Activated T-helper 1 cell treated with anti-CD3 and anti-CD28 coated beads, Interleukin-12 subunit alpha, Interleukin-12 subunit beta, Interleukin-2, Interleukin-4 antibody, amounts not matched to agents 30 ng/mL and 10 ng/mL and 1 ng/mL, durations not matched to agents 14 hours and 24 hours and 36 hours (primary cell): ENCODE results near the gene ITK. TPM values are rescaled to one million over a fixed set of nuclear protein-coding genes. Genes with fewer than 3 reads are reported as not detected.

Source experiments
- DNase-seq: peaks from one replicate; pipeline ENCODE4 v3.0.0; 2021; ENCODE audit warnings: low spot score
- H3K27ac Mint-ChIP-seq: one replicate; pipeline ENCODE4 v1.8.0; 2021; ENCODE audit warnings: mild to moderate bottlenecking, mixed read lengths
- H3K27me3 Mint-ChIP-seq: one replicate; pipeline ENCODE4 v1.8.0; 2022; ENCODE audit warnings: mild to moderate bottlenecking, moderate library complexity, mixed read lengths; ENCODE audit not compliant: insufficient read depth
- H3K36me3 Mint-ChIP-seq: one replicate; pipeline ENCODE4 v1.8.0; 2021; ENCODE audit warnings: low read depth, mixed read lengths
- H3K4me1 Mint-ChIP-seq: one replicate; pipeline ENCODE4 v1.8.0; 2021; ENCODE audit warnings: low read depth, mixed read lengths
- H3K4me3 Mint-ChIP-seq: one replicate; pipeline ENCODE4 v1.8.0; 2021; ENCODE audit warnings: mild to moderate bottlenecking, moderate library complexity, mixed read lengths
- H3K9me3 Mint-ChIP-seq: one replicate; pipeline ENCODE4 v1.8.0; 2021; ENCODE audit warnings: mixed read lengths
- intact Hi-C: fragments of 100-400 bp; cut with micrococcal nuclease; formaldehyde crosslinking; loops from one replicate; pipeline ENCODE4 v1.15.1; 2024
- total RNA-seq: library from RNA; stranded (reverse); gene quantifications from 2 replicates; pipeline ENCODE4 v1.2.3, GENCODE V29; 2022

ITK gene
- total RNA-seq, 1 donor from 2014 or later = 259 TPM

DNA sequence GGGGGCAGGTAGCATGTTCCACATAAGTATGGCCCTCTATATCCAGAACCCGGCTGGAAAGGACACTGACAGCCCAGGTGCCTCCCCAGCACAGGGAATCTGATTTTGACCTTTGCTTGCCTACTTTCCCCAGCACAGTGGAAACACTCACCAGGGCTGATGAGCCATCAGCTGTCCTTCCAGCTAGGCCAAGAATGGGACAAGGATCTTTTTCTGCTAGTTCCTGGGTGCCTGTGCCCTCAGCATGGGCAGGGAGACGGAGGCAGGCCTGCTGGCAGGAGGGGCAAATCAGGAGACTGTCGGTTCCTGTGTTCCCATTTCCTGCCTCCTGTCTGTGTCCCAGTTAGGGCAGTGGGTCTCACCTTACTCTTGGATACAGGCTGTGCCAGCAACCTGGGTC, 86.4 kb downstream of the ITK start:
- peaks cover 29% of the 10 kb centered on the region for H3K36me3 Mint-ChIP-seq
- H3K4me1 Mint-ChIP-seq = peaks cover 83% of the 10 kb centered on the region
- H3K27ac Mint-ChIP-seq = peak overlapping the region; percentile 71
- no peaks in the 10 kb centered on the region for H3K9me3 Mint-ChIP-seq
- H3K4me3 Mint-ChIP-seq = peak overlapping the region; percentile 92
- no peak for DNase-seq
- H3K27me3 Mint-ChIP-seq = no peaks in the 10 kb centered on the region
- intact Hi-C loops = loop anchor here (2.0 to 5.0 kb wide), 2 partner anchors 46 to 465 kb away; partner anchors contain the start of gene THG1L

DNA sequence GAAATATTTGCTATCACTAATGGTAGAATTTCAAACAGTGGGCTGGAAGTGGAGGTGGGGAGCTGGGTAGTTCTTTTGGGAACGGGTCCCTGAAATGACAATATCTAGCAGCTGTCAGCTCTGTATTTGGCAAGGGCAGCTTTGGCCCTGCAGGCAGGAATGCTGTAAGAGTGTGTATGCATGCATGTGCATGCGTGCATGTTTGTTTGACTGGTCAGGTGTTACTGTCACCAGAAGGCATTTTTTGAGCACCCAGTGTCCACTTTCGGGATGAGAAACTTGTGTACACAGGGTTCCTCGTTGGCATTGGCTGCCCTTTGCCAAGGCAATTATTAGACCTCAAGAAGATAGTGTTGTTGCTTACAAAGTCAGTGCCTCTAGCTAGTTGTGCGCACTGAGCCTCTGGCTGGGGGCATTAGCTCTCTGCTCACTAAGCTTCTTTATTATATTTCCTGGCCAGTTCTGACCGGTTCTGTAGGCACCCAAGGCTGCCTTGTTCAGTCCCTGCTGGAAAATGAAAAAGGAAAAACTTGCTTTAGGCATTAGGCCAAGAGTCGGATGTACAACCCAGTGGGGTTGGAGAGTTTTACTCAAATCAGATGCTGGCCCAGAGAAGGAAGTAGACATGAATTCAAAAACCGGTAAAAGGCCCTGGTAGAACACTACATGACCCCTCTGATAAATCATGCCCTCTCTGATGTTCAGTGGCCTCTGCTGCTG, 87.3 kb downstream of the ITK start:
- H3K4me1 Mint-ChIP-seq = peaks cover 92% of the 10 kb centered on the region
- H3K36me3 Mint-ChIP-seq = peaks cover 31% of the 10 kb centered on the region
- H3K27ac Mint-ChIP-seq = peak overlapping the region; percentile 71
- H3K4me3 Mint-ChIP-seq = peak overlapping the region; percentile 92
- intact Hi-C loops = loop anchor here (2.0 to 5.0 kb wide), 2 partner anchors 45 to 464 kb away; partner anchors contain the start of gene THG1L
- no peaks in the 10 kb centered on the region for H3K27me3 Mint-ChIP-seq
- DNase-seq = no peak
- no peaks in the 10 kb centered on the region for H3K9me3 Mint-ChIP-seq

DNA sequence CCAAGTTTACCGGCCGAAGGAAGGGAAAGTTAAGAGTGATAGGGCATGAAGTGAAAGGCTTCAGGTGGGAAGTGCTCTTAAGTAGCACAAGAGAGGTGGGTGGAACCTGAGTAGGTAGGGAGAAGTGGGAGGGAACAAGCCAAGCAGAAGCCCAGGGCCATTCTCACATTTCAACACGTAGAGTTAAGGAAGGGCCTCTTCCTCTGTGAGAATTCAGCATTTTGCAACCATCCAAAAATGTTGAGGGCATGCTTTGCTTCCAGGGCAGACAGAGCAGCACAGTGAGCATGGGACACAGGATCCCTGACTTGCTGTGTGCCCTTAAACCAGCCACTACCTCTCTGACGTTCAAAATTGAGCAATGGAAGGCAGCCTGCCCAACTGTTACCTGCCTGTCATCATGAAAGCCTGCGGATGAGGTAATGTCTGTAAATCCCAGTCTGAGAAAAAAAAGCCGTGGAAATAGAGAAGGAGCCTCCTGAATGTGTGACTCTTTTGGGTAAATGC, 88.6 kb downstream of the ITK start:
- H3K4me1 Mint-ChIP-seq = peaks cover 92% of the 10 kb centered on the region
- intact Hi-C loops = loop anchor here (5.0 kb wide), 1 partner anchor 463 kb away; the partner anchor contains the start of gene THG1L
- no peaks in the 10 kb centered on the region for H3K27me3 Mint-ChIP-seq
- peak overlapping the region; percentile 92 for H3K4me3 Mint-ChIP-seq
- no peaks in the 10 kb centered on the region for H3K9me3 Mint-ChIP-seq
- DNase-seq = no peak
- peak overlapping the region; percentile 100 for H3K27ac Mint-ChIP-seq
- H3K36me3 Mint-ChIP-seq = peaks cover 29% of the 10 kb centered on the region

DNA sequence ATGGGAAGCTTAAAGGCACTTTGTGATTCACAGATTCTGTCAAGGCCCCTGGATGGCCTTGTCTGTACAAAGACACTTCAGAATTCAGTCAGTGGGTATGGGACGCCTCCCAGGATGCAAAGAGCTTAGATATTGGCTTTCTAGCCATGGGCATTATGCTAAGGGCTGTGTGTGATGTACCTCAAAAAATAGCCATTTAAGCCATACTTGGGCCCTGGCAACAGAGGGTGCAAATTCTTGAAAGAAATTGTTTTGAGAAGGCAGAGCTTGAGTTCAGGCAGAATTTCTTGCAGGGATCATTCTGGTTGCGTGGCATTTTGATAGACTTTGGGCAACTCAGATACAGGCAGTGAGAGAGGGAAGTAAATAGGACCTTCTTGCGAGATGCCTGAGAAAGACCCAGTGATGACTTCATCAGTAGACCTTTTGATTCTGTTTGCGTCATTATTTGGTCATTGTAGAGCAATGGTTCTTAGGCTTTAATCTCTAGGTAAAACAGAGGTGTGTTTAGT, 89.2 kb downstream of the ITK start:
- no peaks in the 10 kb centered on the region for H3K9me3 Mint-ChIP-seq
- H3K4me3 Mint-ChIP-seq = peak overlapping the region; percentile 92
- no peaks in the 10 kb centered on the region for H3K27me3 Mint-ChIP-seq
- H3K4me1 Mint-ChIP-seq = peaks cover 91% of the 10 kb centered on the region
- peak overlapping the region; percentile 100 for H3K27ac Mint-ChIP-seq
- no peak for DNase-seq
- H3K36me3 Mint-ChIP-seq = peaks cover 28% of the 10 kb centered on the region
- intact Hi-C loops = loop anchor here (5.0 to 10.0 kb wide), 6 partner anchors 243 to 1935 kb away; partner anchors contain the start of genes CLINT1, RNF145 and THG1L

DNA sequence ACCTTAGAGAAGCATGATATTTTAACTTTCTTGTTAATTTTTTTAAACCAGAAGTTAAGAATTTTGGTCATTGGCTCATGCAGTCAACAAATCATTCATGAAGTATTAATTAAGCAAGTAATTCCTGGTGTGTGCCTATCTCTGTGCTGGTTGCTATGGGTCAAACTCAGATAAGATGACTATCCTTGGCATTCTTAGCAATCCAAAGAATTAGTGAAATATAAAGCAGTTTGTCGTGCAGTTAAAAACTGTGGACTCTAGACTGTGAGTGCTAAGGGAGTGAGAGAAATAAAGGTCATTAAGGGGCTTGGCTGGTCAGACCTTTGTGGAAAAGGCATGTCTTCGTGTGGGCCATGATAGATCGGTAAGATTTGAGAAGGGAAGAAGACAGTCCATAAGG, 90.1 kb downstream of the ITK start:
- Mint-ChIP-seq H3K4me3 (peak overlapping the region; percentile 74), H3K27ac (peak overlapping the region; percentile 100), H3K9me3 (no peaks in the 10 kb centered on the region), H3K27me3 (no peaks in the 10 kb centered on the region), H3K36me3 (peaks cover 27% of the 10 kb centered on the region), H3K4me1 (peaks cover 89% of the 10 kb centered on the region)
- DNase-seq = no peak
- intact Hi-C loops = loop anchor here (1.0 to 10.0 kb wide), 6 partner anchors 17 to 1934 kb away; partner anchors contain the start of genes CLINT1 and RNF145

DNA sequence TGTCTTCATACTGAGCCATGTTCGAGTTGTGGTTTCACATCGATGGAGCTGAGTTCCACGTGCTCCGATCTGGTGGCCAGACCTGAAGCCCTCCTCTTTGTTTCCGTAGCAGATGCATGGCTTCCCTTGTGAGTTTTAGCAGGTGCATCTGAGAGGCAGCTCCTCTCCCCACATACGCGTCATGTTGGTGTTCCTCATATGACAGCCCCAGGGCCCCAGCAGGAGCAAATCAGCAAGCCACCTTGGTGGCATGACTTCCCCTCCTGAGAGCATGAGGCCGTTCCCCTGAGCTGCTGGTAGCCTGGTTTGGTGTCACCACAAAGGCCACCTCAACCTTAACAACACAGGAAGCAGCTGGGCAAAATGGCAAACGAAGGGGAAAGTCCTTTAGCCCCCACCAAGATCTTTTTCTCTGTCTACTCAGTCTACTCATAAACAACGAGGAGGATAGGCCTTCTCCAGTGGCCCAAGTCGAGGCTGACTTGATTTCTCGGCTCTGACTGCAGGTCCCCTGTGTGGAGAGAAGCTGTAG, 91.2 kb downstream of the ITK start:
- intact Hi-C loops = loop anchor here (1.0 to 10.0 kb wide), 9 partner anchors 19 to 1933 kb away; partner anchors contain the start of genes CLINT1, MED7 and RNF145
- Mint-ChIP-seq H3K27me3 (no peaks in the 10 kb centered on the region), H3K9me3 (no peaks in the 10 kb centered on the region), H3K4me3 (peak overlapping the region; percentile 74), H3K4me1 (peaks cover 96% of the 10 kb centered on the region), H3K27ac (peak overlapping the region; percentile 100), H3K36me3 (peaks cover 32% of the 10 kb centered on the region)
- peak; percentile 85 for DNase-seq

DNA sequence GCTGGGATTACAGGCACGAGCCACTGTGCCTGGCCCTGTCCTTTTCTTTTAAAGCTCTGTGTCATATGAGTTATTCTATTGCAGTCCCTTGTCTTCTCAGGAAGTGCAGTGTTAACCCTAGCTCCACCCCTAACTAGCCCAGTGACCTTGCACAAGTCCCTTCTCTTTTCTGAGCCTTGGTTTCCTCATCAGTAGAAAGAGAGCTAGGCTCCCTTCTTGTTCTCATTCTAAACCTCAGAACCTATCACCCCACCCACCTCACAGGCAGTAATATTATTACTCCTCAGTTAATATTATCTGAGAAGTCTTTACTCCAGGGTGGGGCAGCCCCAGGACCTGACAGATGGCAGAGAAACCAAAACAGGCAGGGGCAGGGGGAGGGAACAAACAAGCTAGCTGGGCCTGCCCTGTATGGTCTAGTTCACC, 92.5 kb downstream of the ITK start:
- intact Hi-C loops = loop anchor here (1.0 to 10.0 kb wide), 8 partner anchors 10 to 1932 kb away; partner anchors contain the start of genes CLINT1, MED7 and RNF145
- Mint-ChIP-seq H3K27me3 (no peaks in the 10 kb centered on the region), H3K4me3 (peak overlapping the region; percentile 76), H3K9me3 (no peaks in the 10 kb centered on the region), H3K36me3 (peaks cover 37% of the 10 kb centered on the region), H3K27ac (peak overlapping the region; percentile 87), H3K4me1 (peaks cover 94% of the 10 kb centered on the region)
- DNase-seq = no peak

DNA sequence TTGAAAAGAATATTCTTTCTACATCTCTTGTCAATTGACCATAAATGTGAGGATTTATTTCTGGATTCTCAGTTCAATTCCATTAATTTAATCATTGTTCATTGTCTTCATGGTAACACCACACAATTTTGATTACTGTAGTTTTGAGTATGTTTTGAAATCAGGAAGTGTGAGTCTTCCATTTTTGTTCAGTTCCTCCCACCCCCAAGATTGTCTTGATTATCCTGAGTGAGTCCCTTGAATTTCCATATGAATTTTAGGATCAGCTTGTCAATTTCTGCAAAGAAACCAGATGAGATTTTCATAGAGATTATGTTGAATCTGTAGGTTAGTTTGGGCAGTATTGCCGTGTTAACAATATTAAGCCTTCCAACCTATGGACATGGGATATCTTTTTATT, 94.8 kb downstream of the ITK start:
- no peak overlapping the region for H3K4me3 Mint-ChIP-seq
- intact Hi-C loops = loop anchor here (2.0 to 10.0 kb wide), 2 partner anchors 15 to 1929 kb away; partner anchors contain the start of gene RNF145
- H3K4me1 Mint-ChIP-seq = peaks cover 94% of the 10 kb centered on the region
- H3K27me3 Mint-ChIP-seq = no peaks in the 10 kb centered on the region
- H3K9me3 Mint-ChIP-seq = no peaks in the 10 kb centered on the region
- DNase-seq = no peak
- H3K27ac Mint-ChIP-seq = peak overlapping the region; percentile 46
- H3K36me3 Mint-ChIP-seq = peaks cover 29% of the 10 kb centered on the region

DNA sequence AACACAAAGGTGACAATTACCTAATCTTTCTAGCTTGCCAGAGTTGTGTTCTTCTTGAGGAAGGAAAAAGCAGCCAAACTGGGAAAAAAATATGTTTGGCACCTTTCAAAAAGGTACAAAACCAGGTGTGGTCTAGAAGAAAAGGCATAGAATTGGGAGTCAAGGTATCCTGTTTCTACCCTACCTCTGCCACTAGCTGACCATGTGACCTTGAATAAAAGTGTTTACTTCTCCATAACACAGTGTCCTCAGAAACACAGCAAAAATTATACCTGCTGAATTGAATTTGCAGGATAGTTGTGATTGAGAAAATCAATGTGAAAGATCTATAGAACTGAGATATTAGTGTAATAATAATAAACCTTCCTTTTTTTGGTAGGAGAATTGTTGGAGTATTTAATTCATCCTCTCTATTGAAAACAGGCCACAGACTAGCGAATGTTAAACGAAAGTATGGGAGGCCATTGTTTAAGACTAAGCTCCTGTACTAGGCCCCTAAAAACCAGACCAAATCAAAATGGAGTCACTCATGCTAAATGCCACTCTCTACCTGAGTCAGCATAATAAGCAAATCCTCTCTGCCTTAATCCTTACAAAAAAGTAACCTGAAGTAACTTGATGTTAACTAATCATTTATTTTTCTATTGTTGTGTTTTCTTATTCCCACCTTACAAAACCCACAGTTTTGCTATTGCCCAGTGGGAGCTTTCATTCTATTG, 97.8 kb downstream of the ITK start:
- intact Hi-C loops = loop anchor here (10.0 kb wide), 1 partner anchor 1926 kb away; the partner anchor contains the start of gene RNF145
- H3K4me3 Mint-ChIP-seq = no peak overlapping the region
- peaks cover 94% of the 10 kb centered on the region for H3K4me1 Mint-ChIP-seq
- DNase-seq = no peak
- peaks cover 30% of the 10 kb centered on the region for H3K36me3 Mint-ChIP-seq
- H3K9me3 Mint-ChIP-seq = peaks cover 12% of the 10 kb centered on the region
- no peaks in the 10 kb centered on the region for H3K27me3 Mint-ChIP-seq
- H3K27ac Mint-ChIP-seq = no peak overlapping the region

DNA sequence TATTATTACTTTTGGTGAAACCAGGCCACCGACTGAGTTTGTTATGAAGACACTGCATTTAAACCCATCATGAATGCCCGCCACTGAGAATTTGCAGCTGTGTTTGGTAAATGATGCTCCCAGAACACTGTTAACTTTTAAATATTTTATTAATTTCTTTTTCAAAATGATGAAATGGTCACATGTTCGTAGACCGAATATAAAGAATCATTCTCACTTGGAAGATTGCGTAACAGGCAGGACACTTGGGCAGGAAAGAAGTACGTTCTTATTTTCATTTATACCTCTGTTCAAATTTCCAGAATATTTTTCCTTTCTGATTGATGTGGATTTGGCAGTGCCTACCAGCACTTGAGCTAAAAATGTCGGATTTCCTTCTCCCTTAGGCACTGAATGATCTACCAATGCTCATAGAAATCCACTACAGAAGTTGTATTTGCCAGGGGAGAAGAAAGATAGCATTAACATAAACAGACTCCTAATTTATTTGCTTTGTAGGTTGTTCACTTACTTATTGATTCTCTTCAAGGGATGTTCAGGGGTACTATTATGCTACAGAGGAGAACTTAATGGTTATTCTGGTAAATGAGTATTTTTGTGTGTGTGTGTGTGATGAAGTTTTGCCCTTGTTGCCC, 99.1 kb downstream of the ITK start:
- Mint-ChIP-seq H3K36me3 (peaks cover 30% of the 10 kb centered on the region), H3K4me1 (peaks cover 94% of the 10 kb centered on the region), H3K27me3 (no peaks in the 10 kb centered on the region), H3K9me3 (peaks cover 12% of the 10 kb centered on the region), H3K4me3 (no peak overlapping the region), H3K27ac (peak overlapping the region; percentile 64)
- no peak for DNase-seq
- intact Hi-C loops = loop anchor here (10.0 kb wide), 1 partner anchor 1925 kb away; the partner anchor contains the start of gene RNF145

DNA sequence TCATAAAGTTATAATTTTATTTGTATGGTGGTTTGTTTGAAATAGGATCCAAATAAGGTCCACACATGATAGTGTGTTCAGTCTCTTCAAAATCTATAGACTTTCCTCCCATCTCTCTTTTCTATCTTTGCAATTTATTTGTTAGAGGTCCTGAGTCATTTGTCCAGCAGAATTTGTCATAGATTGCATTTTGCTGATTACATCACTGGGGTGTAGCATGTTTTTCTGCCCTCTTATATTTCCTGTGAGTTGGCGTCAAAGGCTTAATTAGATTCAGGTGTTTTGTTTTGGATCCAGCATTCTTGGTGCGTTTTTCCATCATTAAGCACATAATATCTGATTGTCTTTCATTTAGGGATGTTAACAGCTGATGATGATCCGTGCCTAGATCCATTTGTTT, 100.3 kb downstream of the ITK start:
- Mint-ChIP-seq H3K4me3 (peak overlapping the region; percentile 0), H3K36me3 (peaks cover 36% of the 10 kb centered on the region), H3K4me1 (peaks cover 92% of the 10 kb centered on the region), H3K27me3 (no peaks in the 10 kb centered on the region), H3K9me3 (peaks cover 12% of the 10 kb centered on the region), H3K27ac (peak overlapping the region; percentile 66)
- no peak for DNase-seq
- intact Hi-C loops = no loop called here

DNA sequence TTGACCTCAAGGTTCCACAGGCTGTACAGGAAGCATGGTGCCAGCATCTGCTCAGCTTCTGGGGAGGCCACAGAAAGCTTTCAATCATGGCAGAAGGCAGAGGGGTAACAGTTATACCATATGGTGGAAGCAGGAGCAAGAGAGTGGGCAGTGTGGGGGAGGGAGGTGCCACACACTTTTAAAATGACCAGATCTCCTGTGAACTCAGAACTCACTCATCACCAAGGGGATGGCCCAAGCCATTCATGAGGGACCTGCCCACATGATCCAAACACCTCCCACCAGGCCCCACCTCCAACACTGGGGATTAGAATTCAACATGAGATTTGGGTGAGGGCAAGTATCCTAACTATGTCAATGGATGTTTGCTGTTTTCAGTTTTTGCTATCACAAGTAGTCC, 101.5 kb downstream of the ITK start:
- Mint-ChIP-seq H3K9me3 (peaks cover 12% of the 10 kb centered on the region), H3K36me3 (peaks cover 31% of the 10 kb centered on the region), H3K4me3 (no peak overlapping the region), H3K27ac (peak overlapping the region; percentile 49), H3K27me3 (no peaks in the 10 kb centered on the region), H3K4me1 (peaks cover 81% of the 10 kb centered on the region)
- intact Hi-C loops = no loop called here
- DNase-seq = no peak
